GM21381 (cell line): ENCODE measurements around the gene ZNF23.
"Not testable (repeated sequence)": the region's sequence is repeated elsewhere in the genome, so short reads cannot be mapped to it uniquely, and the experiment has no call there.

Source experiments
- ATAC-seq: cut with Tn5 transposase; IDR thresholded peaks from one replicate; pipeline ENCODE4 v1.9.1; 2021; ENCODE audit warnings: mild to moderate bottlenecking, moderate library complexity; ENCODE audit not compliant: unreplicated experiment

The ZNF23 gene

DNA sequence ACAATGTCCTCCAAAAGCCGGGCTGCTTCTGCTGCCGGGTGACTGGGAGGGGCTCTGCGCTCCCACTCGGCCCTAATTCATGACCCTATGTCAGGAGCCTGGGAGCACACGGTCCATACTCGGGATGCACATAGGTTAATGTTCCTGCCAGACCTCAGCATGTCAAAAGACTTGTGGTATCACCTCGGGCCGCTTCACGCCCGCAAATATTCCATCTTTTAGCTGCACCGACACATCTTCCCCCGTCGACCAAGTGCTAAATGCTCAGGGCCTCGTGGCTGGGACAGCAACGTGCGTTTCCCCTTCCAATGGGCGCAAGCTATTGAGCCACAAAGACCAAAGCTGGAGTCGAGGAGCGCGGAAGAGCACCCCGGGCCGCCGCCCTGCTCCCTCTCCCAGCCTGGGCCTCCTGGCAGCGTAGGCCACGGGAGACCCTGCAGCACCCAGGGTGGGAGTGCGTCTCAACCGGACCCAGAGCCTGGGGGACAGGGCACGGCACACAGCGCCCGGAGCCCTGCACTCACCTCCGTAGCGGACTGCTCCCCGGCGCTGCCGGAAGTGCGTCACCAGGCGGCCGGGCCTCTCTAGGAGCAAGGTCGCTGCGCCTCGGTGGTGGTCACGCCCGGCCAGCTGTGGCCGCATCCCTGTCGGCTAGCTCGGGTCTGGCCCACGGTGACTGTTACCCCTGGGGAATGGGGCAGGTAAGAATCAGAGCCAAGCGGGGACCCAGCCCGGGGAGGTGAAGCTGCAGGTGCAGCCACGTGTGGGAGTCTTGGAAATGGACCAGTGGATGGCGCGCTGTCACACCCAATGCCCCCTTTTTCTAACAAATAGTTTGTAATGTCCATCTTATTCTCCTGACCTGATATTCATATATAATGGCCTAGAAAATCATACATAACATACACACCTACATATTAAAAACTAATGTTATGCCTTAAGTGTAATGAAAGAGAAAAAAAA is at the start of gene ZNF23:
Gene ZNF23, minus strand, starts transcription at position 562 of the 963 bp plus-strand sequence. CDS start 5,451 bp downstream, outside the sequence.
- peak; percentile 97 for ATAC-seq

DNA sequence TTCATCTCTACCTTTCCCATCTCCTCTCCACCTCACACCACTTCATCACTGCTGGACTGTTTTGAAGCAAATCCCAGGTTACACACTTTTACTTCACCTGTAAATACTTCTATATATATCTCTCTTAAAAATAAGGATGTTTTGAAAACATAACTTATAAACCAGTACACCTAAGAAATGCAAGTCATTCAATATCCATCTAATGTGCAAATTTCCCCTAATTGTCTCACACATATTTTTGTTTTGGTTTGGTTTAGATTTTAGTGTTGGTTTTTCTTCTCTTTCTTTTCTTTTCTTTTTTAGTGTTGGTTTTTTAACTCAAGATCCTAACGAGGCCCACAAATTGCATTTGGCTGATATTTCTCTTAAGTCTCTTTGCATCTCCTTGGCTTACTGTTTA is 45.0 kb upstream of the ZNF23 start:
- no peak for ATAC-seq

DNA sequence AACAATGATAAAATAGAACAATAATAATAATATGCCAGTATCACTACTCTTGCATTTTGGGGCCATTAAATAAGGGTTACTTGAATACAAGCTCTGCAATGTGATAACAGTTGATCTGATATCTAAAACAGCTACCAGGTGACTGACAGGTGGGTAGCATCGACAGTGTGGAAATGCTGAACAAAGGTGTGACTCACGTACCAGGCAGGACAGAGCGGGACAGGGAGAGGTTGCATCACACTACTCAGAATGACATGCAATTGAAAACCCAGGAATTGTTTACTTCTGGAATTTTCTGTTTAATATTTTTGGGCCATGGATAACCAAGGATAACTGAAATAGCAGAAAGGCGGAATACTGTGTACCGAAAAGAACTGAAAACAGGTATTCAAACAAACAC is 42.9 kb upstream of the ZNF23 start:
- ATAC-seq = no peak

DNA sequence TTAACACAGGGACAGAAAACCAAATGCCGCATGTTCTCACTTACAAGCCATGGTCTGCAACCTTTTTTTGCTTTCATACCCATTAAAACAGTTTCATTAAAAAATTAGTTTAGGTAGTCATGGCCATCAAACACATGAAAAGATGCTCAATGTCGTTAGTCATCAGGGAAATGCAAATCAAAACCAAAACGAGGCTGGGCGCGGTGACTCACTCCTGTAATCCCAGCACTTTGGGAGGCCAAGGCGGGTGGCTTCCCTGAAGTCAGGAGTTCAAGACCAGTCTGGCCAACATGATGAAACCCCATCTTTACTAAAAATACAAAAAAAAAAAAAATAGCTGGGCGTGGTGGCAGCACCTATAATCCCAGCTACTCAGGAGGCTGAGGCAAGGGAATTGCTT is 42.0 kb upstream of the ZNF23 start:
- not testable (repeated sequence) for ATAC-seq

DNA sequence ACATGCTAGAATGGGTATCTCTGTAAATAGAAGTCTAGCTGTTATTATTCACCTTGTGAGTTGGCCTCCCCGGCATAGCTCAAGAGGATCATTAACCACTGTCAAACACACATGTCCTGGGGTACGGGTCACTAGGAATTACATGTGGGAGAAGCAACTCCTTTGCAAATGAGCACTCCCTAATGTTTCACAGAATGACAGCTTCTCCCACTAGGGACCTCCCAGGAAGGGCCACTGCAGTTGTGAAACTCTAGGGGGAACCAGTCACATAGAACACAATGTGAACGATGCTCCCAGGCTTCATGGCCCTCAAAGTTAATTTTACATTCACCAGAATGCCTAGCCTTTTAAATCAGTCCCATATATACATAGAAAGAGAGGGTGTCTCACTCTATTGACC is 39.5 kb upstream of the ZNF23 start:
- ATAC-seq = no peak

DNA sequence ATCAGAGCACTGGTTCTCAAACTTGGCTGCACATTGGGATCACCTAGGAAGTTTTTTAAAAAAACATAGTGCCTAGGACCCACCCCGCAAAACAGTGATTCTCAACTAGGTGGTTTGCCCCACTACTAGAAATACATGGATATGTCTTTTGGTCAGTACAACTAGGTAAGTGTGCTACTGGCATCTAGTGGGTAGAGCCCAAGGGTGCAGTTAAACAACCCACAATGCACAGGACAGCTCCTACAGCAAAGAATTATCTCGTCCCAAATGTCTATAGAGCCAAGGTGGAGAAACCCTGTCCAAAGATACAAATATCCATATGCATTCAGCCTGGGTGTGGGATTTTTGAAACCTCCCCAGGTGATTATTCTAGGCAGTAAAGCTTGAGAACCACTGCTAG is 38.9 kb upstream of the ZNF23 start:
- no peak for ATAC-seq

DNA sequence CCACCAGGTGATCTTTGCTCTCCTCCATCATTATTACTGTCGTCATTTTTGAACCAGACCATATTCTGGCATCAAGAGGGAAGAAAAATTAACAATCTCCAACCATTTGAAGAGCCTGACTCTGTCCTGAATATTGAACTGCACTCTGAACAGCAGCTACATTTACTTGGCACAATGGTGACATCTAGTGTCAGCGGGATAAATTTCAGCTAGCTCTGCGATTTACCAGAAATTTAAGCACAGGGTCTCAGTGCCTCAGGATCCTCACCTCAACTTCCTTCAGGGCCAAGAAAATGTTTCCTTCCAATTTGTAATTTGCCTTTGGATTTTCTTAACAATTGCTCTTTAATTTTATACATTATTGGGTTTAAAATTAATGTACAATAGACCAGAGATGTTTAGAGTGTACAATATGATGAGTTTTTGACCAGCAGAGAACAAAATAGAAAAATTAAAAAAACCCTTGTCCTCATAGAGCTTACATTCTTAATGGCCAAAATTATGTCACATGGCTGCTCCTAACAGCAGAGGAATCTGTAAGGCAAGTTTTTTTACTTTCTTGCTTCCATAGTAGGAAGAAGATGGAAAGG is 37.8 kb upstream of the ZNF23 start:
- peak; percentile 60 for ATAC-seq

DNA sequence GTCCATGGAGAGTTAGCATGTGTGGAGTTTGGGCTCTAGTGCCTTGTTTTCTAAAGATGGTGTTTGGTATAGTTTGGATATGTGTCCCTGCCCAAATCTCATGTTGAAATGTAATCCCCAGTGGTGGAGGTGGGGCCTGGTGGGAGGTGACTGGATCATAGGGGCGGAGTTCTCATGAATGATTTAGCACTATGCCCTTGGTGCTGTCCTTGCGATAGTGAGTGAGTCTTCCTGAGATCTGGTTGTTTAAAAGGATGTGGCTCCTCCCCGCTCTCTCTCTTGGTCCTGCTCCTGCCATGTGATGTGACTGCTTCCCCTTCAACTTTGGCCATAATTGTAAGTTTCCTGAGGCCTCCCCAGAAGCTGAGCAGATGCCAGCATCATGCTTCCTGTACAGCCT is 36.0 kb upstream of the ZNF23 start:
- no peak for ATAC-seq

DNA sequence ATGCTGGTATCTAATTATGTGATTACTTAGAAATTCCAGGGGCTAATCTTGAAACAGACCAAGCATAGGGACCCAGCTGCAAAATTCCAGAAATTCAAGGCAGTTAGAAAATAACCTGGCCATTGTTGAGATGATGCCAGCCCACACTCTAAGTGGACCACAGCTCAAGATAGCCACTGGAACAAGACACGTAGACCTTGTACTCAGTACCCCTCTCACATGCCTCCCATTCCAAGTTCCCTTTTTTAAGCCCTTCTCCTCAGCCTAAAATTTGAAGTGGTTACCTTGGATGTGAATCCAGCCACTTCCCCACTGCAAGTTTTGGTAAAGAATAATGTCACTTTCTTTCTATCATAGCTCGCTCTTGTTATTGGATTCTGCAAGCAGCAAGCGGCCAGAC is 31.2 kb upstream of the ZNF23 start:
- no peak for ATAC-seq

DNA sequence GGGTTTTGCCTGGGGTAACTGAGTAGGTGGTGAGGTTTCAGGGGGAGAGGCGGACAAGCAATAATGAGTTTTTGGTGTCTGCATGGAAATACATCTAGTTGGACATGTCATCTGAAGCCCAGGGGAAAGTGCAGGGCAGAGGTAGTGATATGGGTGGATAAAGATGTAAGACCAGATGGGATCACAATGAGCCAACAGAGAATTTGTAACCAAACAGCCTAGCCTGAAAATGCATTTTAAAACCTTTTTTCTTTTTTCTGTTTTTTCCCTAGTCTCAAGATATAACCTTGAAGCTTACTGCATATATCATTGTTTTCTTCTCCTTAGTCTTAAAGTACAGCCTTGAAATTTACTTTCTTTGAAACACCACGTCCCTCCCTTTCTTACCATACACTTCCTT is 30.7 kb upstream of the ZNF23 start:
- no peak for ATAC-seq

DNA sequence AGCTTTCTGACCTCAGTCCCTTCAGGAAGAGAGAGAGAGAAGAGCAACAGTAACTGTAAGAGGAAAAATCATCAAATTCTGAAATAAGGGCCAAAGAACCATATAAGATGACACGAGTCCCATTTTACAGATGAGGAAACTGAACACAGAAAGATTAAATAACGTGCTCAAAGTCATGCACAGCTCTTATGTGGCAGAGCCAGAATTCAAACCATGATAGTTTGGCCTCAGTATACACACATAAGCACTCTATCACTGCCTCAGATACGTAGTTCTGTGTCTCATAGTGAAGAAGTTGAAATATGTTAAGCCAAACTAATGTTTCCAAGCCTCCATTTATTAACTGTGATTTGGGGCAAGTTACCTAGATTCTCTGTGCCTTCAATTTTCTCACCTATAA is 29.0 kb upstream of the ZNF23 start:
- no peak for ATAC-seq

DNA sequence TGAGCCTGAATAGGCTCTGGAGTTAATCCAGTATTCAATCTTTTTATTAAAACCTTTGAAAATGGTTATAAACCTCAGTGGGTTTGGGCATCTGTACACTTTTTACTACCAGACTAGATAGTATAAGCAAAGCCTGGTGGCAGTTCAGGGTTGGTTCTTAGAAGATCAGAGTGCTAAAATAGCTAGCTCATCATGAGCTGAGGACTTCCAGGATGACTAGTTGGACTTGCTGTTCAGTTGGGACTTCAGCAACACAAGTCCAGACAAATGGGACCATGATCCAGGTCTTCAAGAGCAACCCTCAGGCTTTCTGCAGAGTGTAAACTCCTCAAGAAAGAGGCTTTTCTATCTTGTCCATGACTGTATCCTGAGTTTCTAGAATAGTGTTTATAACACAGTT is 28.3 kb upstream of the ZNF23 start:
- ATAC-seq = no peak

DNA sequence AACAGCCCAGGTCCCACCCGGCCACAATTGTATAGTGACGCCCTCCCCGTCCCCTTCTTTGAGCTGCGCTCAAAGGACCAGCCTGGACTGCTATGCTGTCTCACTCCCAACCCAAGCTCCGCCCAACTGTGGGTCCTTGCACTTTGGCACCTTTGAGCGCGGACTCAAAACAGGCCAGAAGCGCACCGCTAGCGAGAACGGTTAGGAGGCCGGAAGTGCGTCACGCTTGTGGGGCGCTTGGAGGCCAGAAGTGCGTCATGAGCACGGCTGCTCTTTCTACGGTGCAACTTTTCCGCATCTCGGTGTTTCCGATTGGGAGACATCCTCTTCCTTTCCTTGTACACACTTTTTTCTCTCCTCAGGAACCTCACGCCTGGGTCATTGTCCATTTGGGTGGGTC is 27.1 kb upstream of the ZNF23 start, which contains the start of gene ZNF19:
Gene ZNF19, minus strand, starts transcription at position 203 of the 400 bp plus-strand sequence. CDS start 7,210 bp downstream, outside the sequence.
- ATAC-seq = no peak

DNA sequence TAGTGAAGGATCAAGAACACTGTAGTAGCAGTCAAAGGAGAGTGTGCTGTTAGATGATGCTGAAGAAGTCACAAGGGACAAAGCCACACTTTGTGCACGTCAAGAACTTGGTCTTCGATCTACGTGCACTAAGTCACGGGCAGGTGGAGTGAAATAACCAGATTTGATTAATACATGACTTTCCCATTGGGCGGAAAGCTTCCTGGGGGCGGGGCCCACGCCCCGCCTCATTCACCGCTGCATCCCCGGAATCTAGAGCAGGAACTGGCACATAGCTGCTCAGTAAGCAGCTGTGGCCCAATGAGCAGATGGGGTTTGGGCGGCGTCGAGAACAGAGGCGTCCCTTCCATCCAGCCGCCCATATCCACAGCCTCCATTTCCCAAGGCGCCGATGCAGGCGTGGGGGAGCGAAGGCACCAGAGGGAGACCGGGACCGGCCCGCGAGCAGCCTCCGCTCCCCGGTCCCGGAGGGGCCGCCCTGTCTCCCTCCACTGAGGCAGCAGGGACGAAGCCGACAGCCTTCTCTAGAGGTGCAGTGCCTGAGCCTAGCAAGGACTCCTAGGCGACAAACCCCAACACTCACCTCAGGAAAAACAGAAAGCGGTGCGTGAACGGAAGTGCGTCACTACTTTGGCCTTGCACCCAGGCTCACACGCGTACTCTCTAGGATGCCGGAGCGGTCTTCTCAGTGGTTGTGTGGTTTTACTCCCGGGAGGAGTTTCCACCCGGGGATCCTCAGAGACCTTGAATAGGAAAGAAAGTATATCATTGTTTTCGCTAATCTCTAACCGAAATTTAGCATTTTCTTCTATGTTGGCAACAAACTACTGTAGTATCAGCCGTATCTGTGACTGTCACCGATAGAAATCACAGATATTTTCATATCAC is 22.2 kb upstream of the ZNF23 start:
- ATAC-seq = peak; percentile 89

DNA sequence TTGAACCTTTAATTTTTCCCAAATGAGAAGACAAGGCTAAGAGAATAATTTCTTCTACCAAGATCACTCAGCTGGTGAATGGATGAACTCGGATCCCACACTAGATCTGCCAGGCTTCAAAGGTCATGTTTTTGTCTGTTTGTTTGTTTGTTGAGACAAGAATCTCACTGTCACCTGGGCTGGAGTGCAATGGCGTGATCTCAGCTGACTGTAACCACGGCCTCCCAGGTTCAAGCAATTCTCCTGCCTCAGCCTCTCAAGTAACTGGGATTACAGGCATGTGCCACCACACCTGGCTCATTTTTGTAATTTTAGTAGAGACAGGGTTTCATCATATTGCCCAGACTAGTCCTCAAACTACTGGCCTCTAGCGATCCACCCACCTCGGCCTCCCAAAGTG is 20.5 kb upstream of the ZNF23 start:
- ATAC-seq = no peak

DNA sequence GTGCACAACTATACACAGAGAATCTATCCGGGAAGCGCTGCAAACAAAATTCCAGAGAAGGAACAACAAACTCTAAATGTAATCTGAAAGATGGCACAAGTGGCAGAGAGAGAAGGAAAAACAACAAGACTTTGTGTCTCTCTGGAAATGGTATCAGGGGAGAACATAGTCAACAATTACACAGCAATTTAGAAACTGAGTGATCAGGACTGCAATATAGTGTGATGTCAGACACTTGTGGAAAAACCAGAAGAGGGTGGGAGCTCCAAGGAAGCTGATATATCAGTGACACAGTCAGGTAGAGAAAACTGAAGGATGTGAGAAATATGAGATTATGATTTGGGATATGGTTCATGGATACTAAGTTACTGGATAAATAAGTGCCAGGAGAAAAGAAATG is 18.9 kb upstream of the ZNF23 start:
- ATAC-seq = no peak

DNA sequence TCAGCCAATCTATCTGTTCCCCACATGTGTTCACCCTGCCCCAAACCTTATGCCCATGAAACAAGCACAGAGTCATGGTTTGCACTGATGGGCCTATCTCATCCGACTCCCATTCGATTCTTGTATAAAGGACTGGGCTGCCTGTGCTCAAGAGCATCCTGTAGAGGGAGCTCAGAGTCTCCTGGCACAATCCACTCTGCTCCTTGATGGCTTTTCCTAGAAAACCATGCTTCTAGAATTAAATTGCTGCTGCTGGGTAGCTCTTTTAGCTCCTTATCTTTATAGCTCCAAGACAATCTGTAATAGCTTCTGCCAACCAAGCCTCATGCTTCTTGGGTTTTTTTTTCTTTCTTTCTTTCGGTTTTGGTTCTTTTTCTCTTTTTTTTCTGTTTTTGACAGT is 17.4 kb upstream of the ZNF23 start:
- no peak for ATAC-seq

DNA sequence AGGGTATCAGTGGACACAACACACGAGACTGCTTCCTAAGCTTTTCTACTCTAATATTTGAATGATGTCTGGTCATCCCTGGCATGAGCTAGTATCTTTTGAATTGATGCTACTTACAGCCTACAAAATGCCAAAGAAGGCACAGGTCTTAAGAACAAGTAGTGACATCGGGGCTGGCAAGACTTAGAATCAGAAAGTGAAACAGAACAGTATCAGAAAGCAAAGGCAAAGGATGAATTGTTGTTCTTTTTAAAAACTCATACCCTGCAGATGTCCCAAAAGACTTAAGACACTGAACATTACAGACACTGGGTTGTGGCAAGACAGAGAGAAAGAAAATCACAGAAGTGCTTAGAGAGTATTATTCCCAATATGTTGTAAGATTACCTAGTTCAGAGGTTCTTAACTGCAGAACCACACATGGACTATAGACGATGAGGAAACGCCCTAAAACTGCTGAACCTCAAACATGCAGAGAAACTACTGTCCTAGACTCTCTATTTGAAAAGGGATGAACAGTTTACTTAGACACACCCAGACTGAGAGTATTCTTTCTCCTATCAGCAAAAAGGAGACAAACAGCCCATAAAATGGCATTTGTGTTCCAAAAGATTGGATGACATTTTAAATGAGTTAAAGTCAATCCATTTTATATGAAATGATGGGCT is 14.5 kb upstream of the ZNF23 start:
- no peak for ATAC-seq

DNA sequence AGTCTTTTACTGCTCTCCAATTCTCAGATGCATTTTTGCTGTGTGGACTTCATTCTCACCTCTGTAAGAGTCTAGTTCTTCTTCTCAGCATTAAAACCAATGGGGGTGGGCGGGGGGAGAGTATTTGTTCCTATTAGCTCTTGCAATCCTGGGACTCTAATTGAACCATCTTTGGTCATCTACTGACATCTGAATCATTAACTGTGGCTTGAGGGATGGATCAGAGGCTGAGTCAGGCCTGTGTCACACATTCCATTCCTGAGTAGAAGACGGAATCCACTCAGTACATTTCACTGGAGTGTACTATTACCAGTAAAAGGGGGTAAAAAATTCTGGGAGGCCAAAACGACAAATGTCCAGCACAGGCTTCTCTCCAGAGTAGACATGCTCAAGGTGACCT is 12.8 kb upstream of the ZNF23 start:
- ATAC-seq = no peak

DNA sequence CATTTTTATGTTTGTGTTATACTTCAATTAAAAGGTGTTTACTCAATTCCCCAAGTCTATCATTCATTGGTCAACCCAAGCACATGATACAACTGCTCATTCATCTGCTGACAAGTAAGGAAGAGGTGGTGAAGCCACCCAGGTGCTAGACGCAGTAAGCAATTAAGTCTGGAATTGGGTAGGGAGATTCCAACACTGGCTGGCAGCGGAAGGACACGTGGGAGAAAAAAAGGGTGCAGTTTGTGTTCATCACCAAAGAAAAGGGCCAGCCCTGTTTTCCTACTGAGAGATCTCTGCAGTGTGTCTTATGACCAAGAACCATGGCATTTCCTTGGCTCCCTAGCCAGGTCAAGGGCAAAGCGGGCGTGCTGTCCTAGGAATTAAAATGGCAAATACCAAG is 11.8 kb upstream of the ZNF23 start:
- ATAC-seq = no peak

DNA sequence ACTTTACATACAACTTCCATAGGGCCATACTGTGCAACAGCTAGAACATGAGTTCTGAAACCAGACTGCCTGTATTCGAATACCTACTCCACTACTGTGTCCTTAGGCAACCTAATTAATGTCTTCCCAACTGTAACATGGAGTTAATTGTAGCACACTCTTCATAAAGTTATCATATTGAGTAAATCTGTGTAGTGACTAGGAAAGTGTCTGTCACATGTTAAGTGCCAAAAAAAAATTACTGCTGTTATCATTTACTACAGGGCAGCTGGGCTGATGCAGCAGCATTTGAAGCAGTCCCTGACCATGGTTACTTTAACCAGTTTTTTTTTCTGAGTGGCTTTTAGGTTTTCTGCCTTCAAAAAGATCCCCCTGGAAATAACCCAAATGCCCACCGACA is 10.9 kb upstream of the ZNF23 start:
- no peak for ATAC-seq
